Measurements from ENCODE around the gene RUNX3.
A peak's percentile ranks its signal among the peaks of the same experiment; 100 is the strongest.
"Not testable (repeated sequence)": the region's sequence is repeated elsewhere in the genome, so short reads cannot be mapped to it uniquely, and the experiment has no call there.

Gene RUNX3

GRCh38 chr1:24930260-24931145, at the start of gene RUNX3:
TSS of gene RUNX3 (minus strand) at chr1:24930276. CDS start at chr1:24929868, 408 bp downstream.
- DNase-seq, result peak; percentile 43

DNA sequence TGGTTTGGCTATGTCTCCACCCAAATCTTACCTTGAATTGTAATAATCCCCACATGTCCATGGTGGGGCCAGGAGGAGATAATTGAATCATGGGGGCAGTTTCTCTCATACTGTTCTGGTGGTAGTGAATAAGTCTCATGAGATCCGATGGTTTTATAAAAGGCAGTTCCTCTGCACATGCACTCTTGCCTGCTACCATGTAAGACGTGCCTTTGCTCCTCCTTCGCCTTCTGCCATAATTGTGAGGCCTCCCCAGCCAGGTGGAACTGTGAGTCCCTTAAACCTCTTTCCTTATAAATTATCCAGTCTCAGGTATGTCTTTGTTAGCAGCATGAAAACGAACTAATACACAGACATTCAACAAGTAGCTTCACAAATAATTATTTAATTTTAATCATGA, 49.2 kb upstream of the RUNX3 start:
- DNase-seq, result not testable (repeated sequence)

GRCh38 chr1:24978383-24979032, 48.4 kb upstream of the RUNX3 start:
- no peak for DNase-seq

GRCh38 chr1:24975391-24975790, 45.3 kb upstream of the RUNX3 start:
- no peak for DNase-seq

GRCh38 chr1:24973315-24973714, 43.2 kb upstream of the RUNX3 start:
- DNase-seq, result no peak

DNA sequence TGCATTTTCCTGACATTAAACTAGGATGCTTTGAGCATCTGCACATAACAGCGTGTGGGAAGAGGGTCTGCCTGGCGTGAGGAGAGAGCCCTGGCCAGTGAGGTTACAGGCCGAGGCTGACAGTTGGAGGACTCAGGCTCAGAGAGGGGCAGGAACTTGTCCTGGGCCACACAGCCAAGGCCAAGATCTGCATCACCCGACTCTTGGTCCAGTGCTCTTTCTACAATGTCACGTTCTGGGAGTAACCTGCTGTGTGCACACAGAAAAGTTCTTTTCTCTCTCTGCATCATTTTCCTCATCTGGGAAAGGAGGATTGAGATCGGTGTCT, 42.8 kb upstream of the RUNX3 start:
- DNase-seq, result no peak

DNA sequence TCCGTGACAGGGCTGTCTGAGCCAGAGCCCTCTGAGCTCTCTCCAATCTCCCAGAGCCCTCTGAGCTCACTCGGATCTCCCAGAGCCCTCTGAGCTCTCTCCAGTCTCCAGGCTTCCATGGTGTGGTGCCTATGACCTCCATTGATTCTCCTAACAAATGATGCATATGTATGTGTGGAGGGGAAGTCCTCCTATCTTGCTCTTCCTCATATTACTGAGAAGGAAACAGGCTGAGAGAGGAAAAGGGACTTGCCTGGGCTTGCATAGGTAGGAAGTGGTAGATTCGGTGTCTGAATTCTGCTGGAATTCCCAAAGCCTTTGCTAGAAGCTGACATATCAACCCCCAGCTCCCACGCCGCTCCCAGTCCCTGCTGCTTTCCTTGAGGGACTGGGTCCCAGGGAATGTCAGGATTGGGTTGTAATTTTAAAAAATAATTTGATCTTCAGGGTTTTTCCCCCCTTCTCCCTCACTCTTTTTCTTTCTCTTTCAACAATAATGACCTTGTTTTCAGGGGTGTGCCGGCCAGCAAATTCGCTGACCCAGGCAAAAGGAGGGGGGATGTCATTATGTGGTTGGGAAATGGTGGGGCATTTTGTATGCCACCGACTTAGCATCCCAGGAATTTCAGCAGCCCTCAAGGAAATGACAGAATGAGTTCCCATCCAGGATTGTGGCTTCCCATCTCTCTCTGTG, 42.3 kb upstream of the RUNX3 start:
- no peak for DNase-seq

- no peak for DNase-seq
Observed at GRCh38 chr1:24970926-24971875, 41.1 kb upstream of the RUNX3 start.

GRCh38 chr1:24970399-24970753, 40.3 kb upstream of the RUNX3 start:
- no peak for DNase-seq

GRCh38 chr1:24969596-24970398, 39.7 kb upstream of the RUNX3 start:
- no peak for DNase-seq

GRCh38 chr1:24968941-24969585, 39.0 kb upstream of the RUNX3 start:
- no peak for DNase-seq

DNA sequence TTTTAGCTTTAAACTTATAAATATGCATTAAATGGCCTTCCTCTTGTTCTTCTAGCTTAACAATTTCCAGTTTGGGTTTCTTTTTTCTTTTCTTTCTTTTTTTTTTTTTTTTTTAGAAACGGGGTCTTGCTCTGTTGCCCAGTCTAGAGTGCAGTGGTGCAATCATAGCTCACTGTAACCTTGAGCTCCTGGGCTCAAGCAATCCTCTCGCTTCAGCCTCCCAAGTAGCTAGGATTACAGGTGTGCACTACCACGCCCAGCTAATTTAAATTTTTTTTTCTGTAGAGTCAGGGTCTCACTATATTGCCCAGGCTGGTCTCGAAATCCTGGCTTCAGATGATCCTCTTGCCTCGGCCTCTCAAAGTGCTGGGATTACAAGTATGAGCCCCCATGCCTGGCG, 37.9 kb upstream of the RUNX3 start:
- DNase-seq, result no peak

GRCh38 chr1:24967555-24967954, 37.5 kb upstream of the RUNX3 start:
- no peak for DNase-seq

DNA sequence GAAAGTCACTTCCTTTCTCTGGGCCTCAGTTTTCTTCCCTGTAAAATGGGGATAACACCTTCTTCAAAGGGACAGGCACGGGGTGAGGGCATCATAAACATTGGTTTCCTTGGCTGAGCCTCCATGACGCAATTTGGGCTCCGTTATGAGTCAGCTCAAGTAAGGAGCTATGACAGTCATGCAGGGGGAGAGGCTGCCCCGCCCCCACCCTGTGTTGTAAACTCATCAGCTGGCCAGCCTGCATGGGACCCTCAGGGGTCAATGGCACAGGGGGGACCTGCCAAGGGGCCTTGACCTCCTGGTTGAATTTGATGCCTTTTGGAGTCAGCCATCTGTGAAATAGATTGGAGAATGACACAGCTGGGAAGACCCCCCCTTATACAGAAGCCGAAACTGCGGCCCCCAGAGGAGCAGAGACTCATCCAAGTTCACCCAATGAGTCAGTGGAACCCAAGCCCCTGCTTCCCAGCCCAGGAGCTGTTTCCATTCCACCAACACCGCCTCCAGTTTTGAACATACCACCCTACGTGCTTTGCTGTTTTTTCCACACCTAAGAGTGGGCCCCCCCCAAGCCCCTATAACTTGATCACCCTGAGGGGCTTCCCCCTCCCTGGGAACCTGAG, 36.8 kb upstream of the RUNX3 start:
- no peak for DNase-seq

GRCh38 chr1:24966121-24966723, 36.1 kb upstream of the RUNX3 start:
- DNase-seq, result no peak

- no peak for DNase-seq
Observed at GRCh38 chr1:24965571-24965930, 35.5 kb upstream of the RUNX3 start.

- no peak for DNase-seq
Observed at GRCh38 chr1:24964811-24965570, 34.9 kb upstream of the RUNX3 start.

DNA sequence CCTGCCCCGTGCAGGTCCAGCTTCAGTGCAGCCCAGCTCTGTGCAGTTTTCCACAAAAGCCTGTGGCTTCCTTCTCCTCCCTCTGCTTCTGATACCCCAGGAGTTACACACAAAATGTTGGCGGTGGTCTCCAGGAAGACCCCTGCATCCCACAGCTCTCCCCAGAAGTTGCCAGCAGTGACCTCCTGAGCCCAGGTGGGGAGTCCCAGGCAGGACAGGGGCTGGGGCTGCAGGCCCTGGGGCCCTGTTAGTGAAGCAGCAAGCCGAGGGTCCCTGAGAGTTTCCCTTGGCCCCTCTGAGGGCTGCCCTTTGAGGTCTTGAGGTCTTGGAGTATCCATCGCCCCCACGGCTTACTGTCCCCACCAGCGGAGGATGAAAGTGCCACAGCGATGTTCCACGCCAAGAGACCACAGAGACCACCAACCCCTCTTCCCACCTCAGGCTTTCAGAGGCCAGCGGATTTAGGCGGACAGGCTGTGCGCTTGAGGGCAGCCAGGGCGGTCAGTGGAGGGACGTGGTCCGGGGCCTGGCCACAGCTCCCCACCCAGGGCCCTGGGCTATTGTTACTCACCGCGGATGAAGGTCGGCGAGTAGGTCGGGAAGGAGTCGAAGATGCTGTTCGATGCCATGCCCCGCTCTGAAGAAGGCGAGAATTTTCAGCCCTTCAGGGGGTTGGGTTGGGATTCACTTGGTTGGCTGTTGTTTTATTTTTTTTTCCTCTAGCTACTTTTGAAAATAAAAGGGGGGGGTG, 34.0 kb upstream of the RUNX3 start:
- DNase-seq, result no peak

Measured in NCI-H774 (cell line).